HepG2 (cell line): Measurements from ENCODE around the gene CDH13. TPM values are rescaled to one million over a fixed set of nuclear protein-coding genes. Genes with fewer than 3 reads are reported as not detected.

Experiments
- ATAC-seq: fragments of 200-7000 bp; cut with Tn5 transposase; 3 replicates; pipeline ENCODE4 v1.9.1; 2020; ENCODE audit warnings: mild to moderate bottlenecking, moderate library complexity
- BruUV-seq: library from RNA; stranded (reverse); fragments of 400-500 nt; replicated peaks from 2 replicates; lab custom pipeline; 2021; lab: Mats Ljungman, UMichigan
- CTCF ChIA-PET: fragments of 300-600 bp; formaldehyde crosslinking; extraction: SDS; loops from one replicate; lab custom pipeline; 2021; ENCODE audit warnings: low total read pairs, inconsistent platforms, low intra/inter-chr PET ratio; lab: Yijun Ruan, JAX
- POLR2A ChIA-PET: fragments of 350-600 bp; sonication (Branson Sonifier 250); formaldehyde crosslinking; loops from one replicate; lab custom pipeline; 2020; ENCODE audit warnings: antibody characterized with exemption, inconsistent platforms; lab: Yijun Ruan, JAX
- DNase-seq: peaks from one replicate; pipeline ENCODE4 v3.0.0-alpha.2; 2015; ENCODE audit warnings: low spot score
- FAIRE-seq: peaks from 3 replicates; lab custom pipeline; 2011; peaks lifted over from hg19 to GRCh38; lab: Jason Lieb, UNC
- H2AFZ ChIP-seq: one replicate; pipeline ENCODE4 v1.6.1; 2011; ENCODE audit warnings: low read length, inconsistent platforms
- H3K27ac ChIP-seq: fragments of 300-600 bp; 3 replicates; pipeline ENCODE4 v1.8.0; 2011; ENCODE audit warnings: mixed run types, mild to moderate bottlenecking, mixed read lengths, low read length, inconsistent platforms; ENCODE audit not compliant: insufficient read depth; ENCODE audit errors: extremely low read length
- H3K27me3 ChIP-seq, 2 experiments: fragments of 200-600 bp in 1 of 2; 2 replicates in 1 of 2; 3 replicates in 1 of 2; pipeline versions ENCODE4 v1.6.0 to v1.8.0; 2011; ENCODE audit warnings: low read length in 2 of 2, mild to moderate bottlenecking in 2 of 2, moderate library complexity in 2 of 2, inconsistent platforms in 1 of 2; ENCODE audit not compliant: insufficient read depth in 2 of 2, control insufficient read depth in 1 of 2
- H3K36me3 ChIP-seq, 2 experiments: fragments of 200-600 bp in 1 of 2; replicated peaks in 1 of 2; 2 replicates in 1 of 2; 3 replicates in 1 of 2; pipeline versions ENCODE4 v1.5.1 to v1.8.0; 2011; ENCODE audit warnings: low read length in 2 of 2, inconsistent platforms in 1 of 2; ENCODE audit not compliant: insufficient read depth in 2 of 2, control insufficient read depth in 1 of 2
- H3K4me1 ChIP-seq: 2 replicates; pipeline ENCODE4 v1.5.1; 2012; ENCODE audit warnings: low read length, inconsistent platforms; ENCODE audit not compliant: insufficient read depth
- H3K4me2 ChIP-seq: 2 replicates; pipeline ENCODE4 v1.6.0; 2011; ENCODE audit warnings: low read depth, low read length, inconsistent platforms
- H3K4me3 ChIP-seq, 3 experiments: fragments of 200-600 bp in 1 of 3; sonication (generic), shearing (Covaris generic) in 1 of 3; replicated peaks in 1 of 3; 2 replicates each; pipeline ENCODE4 v1.5.1; 2011 to 2016; ENCODE audit warnings: low read length in 3 of 3, inconsistent platforms in 2 of 3, low read depth in 2 of 3, mild to moderate bottlenecking in 2 of 3, control low read depth in 1 of 3, mixed read lengths in 1 of 3; ENCODE audit not compliant: insufficient read depth in 1 of 3
- H3K79me2 ChIP-seq: one replicate; pipeline ENCODE4 v1.6.1; 2011; ENCODE audit warnings: low read length, inconsistent platforms; ENCODE audit not compliant: insufficient read depth
- H3K9ac ChIP-seq: 2 replicates; pipeline ENCODE4 v1.6.0; 2011; ENCODE audit warnings: mild to moderate bottlenecking, low read depth, low read length, inconsistent platforms; ENCODE audit not compliant: insufficient read depth
- H3K9me3 ChIP-seq: 2 replicates; pipeline ENCODE4 v1.5.1; 2012; ENCODE audit warnings: mild to moderate bottlenecking, low read length
- H4K20me1 ChIP-seq: 2 replicates; pipeline ENCODE4 v1.6.0; 2011; ENCODE audit warnings: inconsistent platforms, mild to moderate bottlenecking, low read length, moderate library complexity; ENCODE audit not compliant: insufficient read depth
- E2F2 ChIP-seq: sonication (generic); formaldehyde crosslinking; IDR thresholded peaks from 2 replicates; pipeline ENCODE4 v1.4.0; 2020; ENCODE audit warnings: missing genetic modification reagents, borderline replicate concordance
- KDM2A ChIP-seq: sonication (generic); formaldehyde crosslinking; IDR thresholded peaks from 2 replicates; pipeline ENCODE4 v1.4.0; 2020; ENCODE audit warnings: low read depth, missing genetic modification reagents, borderline replicate concordance
- MAZ ChIP-seq, 2 experiments: sonication (generic) in 1 of 2; formaldehyde crosslinking in 1 of 2; IDR thresholded peaks; 2 replicates each; pipeline versions ENCODE4 v1.5.0 to v1.6.1; 2012 to 2020; ENCODE audit warnings: low read depth in 2 of 2, mild to moderate bottlenecking in 2 of 2, borderline replicate concordance in 1 of 2, improper control_type of control experiment in 1 of 2, low read length in 1 of 2, missing genetic modification reagents in 1 of 2, moderate library complexity in 1 of 2
- MNT ChIP-seq: fragments of 450-650 bp; IDR thresholded peaks from 2 replicates; pipeline ENCODE4 v1.6.1; 2016
- MTERF4 ChIP-seq: sonication (generic); formaldehyde crosslinking; IDR thresholded peaks from 2 replicates; pipeline ENCODE4 v1.8.0; 2023; ENCODE audit warnings: mild to moderate bottlenecking, missing genetic modification reagents
- MTF2 ChIP-seq: sonication (generic); formaldehyde crosslinking; IDR thresholded peaks from 2 replicates; pipeline ENCODE4 v1.5.0; 2020; ENCODE audit warnings: missing genetic modification reagents, borderline replicate concordance
- SNRNP70 ChIP-seq: fragments of 200-400 bp; formaldehyde crosslinking; IDR thresholded peaks from 2 replicates; pipeline ENCODE4 v1.6.1; 2017; ENCODE audit warnings: mild to moderate bottlenecking, low read depth, low read length, moderate library complexity
- TBX2 ChIP-seq: sonication (generic); formaldehyde crosslinking; IDR thresholded peaks from 2 replicates; pipeline ENCODE4 v1.5.0; 2020; ENCODE audit warnings: missing genetic modification reagents, mild to moderate bottlenecking, borderline replicate concordance
- ZNF224 ChIP-seq: sonication (generic); formaldehyde crosslinking; IDR thresholded peaks from 2 replicates; pipeline ENCODE4 v1.5.0; 2020; ENCODE audit warnings: mild to moderate bottlenecking, missing genetic modification reagents
- ZNF75D ChIP-seq: sonication (generic); formaldehyde crosslinking; IDR thresholded peaks from 2 replicates; pipeline ENCODE4 v1.8.1; 2023; ENCODE audit warnings: missing genetic modification reagents, mild to moderate bottlenecking, borderline replicate concordance
- ZSCAN12 ChIP-seq: sonication (generic); formaldehyde crosslinking; IDR thresholded peaks from 2 replicates; pipeline ENCODE4 v1.9.0; 2021; ENCODE audit warnings: mild to moderate bottlenecking, missing genetic modification reagents
- WGBS: methylation state at CpG from one replicate; pipeline ENCODE4 v1.1.6; 2017; ENCODE audit warnings: low lambda C conversion rate; 5-methylcytosine and 5-hydroxymethylcytosine counted together
- in situ Hi-C: cut with HindIII; loops from 2 replicates; pipeline ENCODE4 v1.10.0; 2017; ENCODE audit warnings: low pct_unique_long_range_greater_than_20kb; ENCODE audit not compliant: extremely low pct_ligation_motif_present
- intact Hi-C: fragments of 100-400 bp; cut with micrococcal nuclease; formaldehyde crosslinking; loops from one replicate; pipeline ENCODE4 v1.10.0; 2022; ENCODE audit not compliant: unreplicated experiment
- polyA plus RNA-seq, 8 experiments: library from polyadenylated mRNA; depleted of rRNA in 3 of 8; stranded (reverse) in 7 of 8; unstranded in 1 of 8; fragments of >200 nt; fragmentation: Illumina TruSeq in 4 of 8; extraction: Trizol in 4 of 8; gene quantifications; 2 replicates each; pipeline versions ENCODE4 v1.2.1 to v1.2.3, GENCODE V29; 2011 to 2016; ENCODE audit warnings: low read depth in 4 of 8, missing spikeins in 1 of 8, mixed read lengths in 1 of 8; ENCODE audit not compliant: insufficient read depth in 1 of 8
- total RNA-seq, 5 experiments: library from RNA; depleted of rRNA; stranded (reverse); fragments of >200 nt; fragmentation: Illumina TruSeq; extraction: Trizol; gene quantifications; 2 replicates each; pipeline ENCODE4 v1.2.3, GENCODE V29; 2016; ENCODE audit warnings: low read depth in 1 of 5

The CDH13 gene
- total and polyA plus RNA-seq, 2 of the 13 experiments (the other 11 are each of a cell fraction or from before 2014, with no cell fraction given): not detected

GRCh38 chr16:83390759-83391158 lies 764.0 kb downstream of the CDH13 start:
- Histone ChIP-seq H3K9me3 (no peaks in the 10 kb centered on the region), H3K9ac (no peak overlapping the region), H3K4me3 (no peak overlapping the region), H3K27me3 (peaks cover 0 to 3% of the 10 kb centered on the region in 2 experiments; a peak in 1 of 5 replicates), H3K36me3 (no peaks in the 10 kb centered on the region), H2AFZ (no peak overlapping the region), H4K20me1 (no peaks in the 10 kb centered on the region; the same call in 1 of the 2 replicates), H3K4me1 (no peaks in the 10 kb centered on the region), H3K27ac (no peak overlapping the region), H3K4me2 (no peak overlapping the region), H3K79me2 (no peaks in the 10 kb centered on the region)
- TF ChIP-seq ZSCAN12 (CRISPR knock-in tag) (no peak), ZNF224 (CRISPR knock-in tag) (no peak), MTERF4 (CRISPR knock-in tag) (no peak)
- intact Hi-C loops: no loop called here
- ChIA-PET CTCF (no interaction called here), POLR2A (no interaction called here)
- ATAC-seq (no peak), DNase-seq (no peak), FAIRE-seq (no peak)
- 2% methylated on average over 3 of the region's 3 CpGs for WGBS
- in situ Hi-C loops: no loop called here
- no TSS peak for BruUV-seq

- no peak for FAIRE-seq
- no TSS peak for BruUV-seq
- H3K4me1 ChIP-seq: no peaks in the 10 kb centered on the region
- in situ Hi-C loops: no loop called here
- intact Hi-C loops: no loop called here
- no peaks in the 10 kb centered on the region for H3K79me2 ChIP-seq
- TF ChIP-seq MAZ (IDR thresholded peaks at IDR 0.05; ENCODE audit: borderline replicate concordance, low read depth, low read length): no peak
- TF ChIP-seq MAZ (CRISPR knock-in tag; IDR thresholded peaks at IDR 0.05; ENCODE audit: low read depth): no peak
- no peak for TF ChIP-seq MNT
- TF ChIP-seq KDM2A (CRISPR knock-in tag): no peak
- no peak for TF ChIP-seq MTF2 (CRISPR knock-in tag)
- TF ChIP-seq SNRNP70: no peak
- no peak for TF ChIP-seq TBX2 (CRISPR knock-in tag)
- no peak for TF ChIP-seq E2F2 (CRISPR knock-in tag)
- TF ChIP-seq ZNF75D (CRISPR knock-in tag): no peak
- TF ChIP-seq, all 625 proteins: peak for 0
- WGBS: 55% methylated on average over 4 of the region's 4 CpGs
- H3K27me3 ChIP-seq: peaks cover 0 to 3% of the 10 kb centered on the region in 2 experiments; a peak in 1 of 5 replicates
- DNase-seq (no peak), ATAC-seq (no peak)
- no peak overlapping the region for H3K27ac ChIP-seq
- H3K9me3 ChIP-seq: no peaks in the 10 kb centered on the region
- POLR2A ChIA-PET: no interaction called here
- no peaks in the 10 kb centered on the region for H3K36me3 ChIP-seq
- no peak overlapping the region for H3K4me3 ChIP-seq
- H2AFZ ChIP-seq: no peak overlapping the region
- no peak overlapping the region for H3K9ac ChIP-seq
- no peak overlapping the region for H3K4me2 ChIP-seq
- CTCF ChIA-PET: no interaction called here
- H4K20me1 ChIP-seq: no peaks in the 10 kb centered on the region; the same call in 1 of the 2 replicates
Measured at GRCh38 chr16:83392743-83393142, 766.0 kb downstream of the CDH13 start.
